ENCODE data around the gene ADAD1. TPM values are rescaled to one million over a fixed set of nuclear protein-coding genes. Genes with fewer than 3 reads are reported as not detected.

The ADAD1 gene
- total RNA-seq, 1 experiment from 2014 or later: not detected

GRCh38 chr4:122356317-122356808 is 22.4 kb upstream of the ADAD1 start (continued):
- TF ChIP-seq REST (IDR thresholded peaks at IDR 0.05; ENCODE audit: low read depth) (no peak), TCF7L2 (IDR thresholded peaks at IDR 0.05; ENCODE audit: borderline replicate concordance, extremely low read depth, insufficient read depth, insufficient read length) (no peak), RAD21 (IDR thresholded peaks at IDR 0.05; ENCODE audit: low read depth) (no peak), CEBPB (IDR thresholded peaks at IDR 0.05; ENCODE audit: low read depth) (no peak), YY1 (IDR thresholded peaks at IDR 0.05; ENCODE audit: extremely low read depth, insufficient replicate concordance, low read depth, low read length) (no peak)

- BruUV-seq (replicated peaks): no TSS peak
- no peaks in the 10 kb centered on the region for H3K27me3 ChIP-seq (ENCODE audit: insufficient read depth, low read length)
- TF ChIP-seq YY1 (IDR thresholded peaks at IDR 0.05; ENCODE audit: extremely low read depth, insufficient replicate concordance, low read depth, low read length) (no peak), TCF7L2 (IDR thresholded peaks at IDR 0.05; ENCODE audit: borderline replicate concordance, extremely low read depth, insufficient read depth, insufficient read length) (no peak), EGR1 (IDR thresholded peaks at IDR 0.05; ENCODE audit: low read depth) (no peak), CBX3 (IDR thresholded peaks at IDR 0.05; ENCODE audit: low read depth) (no peak), CEBPB (IDR thresholded peaks at IDR 0.05; ENCODE audit: low read depth) (no peak), JUND (IDR thresholded peaks at IDR 0.05) (no peak), CTCF (IDR thresholded peaks at IDR 0.05 in 2 of 3, conservative IDR thresholded peaks at IDR 0.05 in 1 of 3; ENCODE audit: borderline replicate concordance in 1 of 3, insufficient read depth in 1 of 3, low read depth in 2 of 3, low read length in 2 of 3) (no peak), ELF1 (IDR thresholded peaks at IDR 0.05; ENCODE audit: borderline replicate concordance, low read depth) (no peak), EZH2phosphoT487 (IDR thresholded peaks at IDR 0.05; ENCODE audit: borderline replicate concordance) (no peak), ZNF274 (IDR thresholded peaks at IDR 0.05; ENCODE audit: low read depth, low read length) (no peak), SIN3A (IDR thresholded peaks at IDR 0.05; ENCODE audit: low read depth) (no peak), SP1 (IDR thresholded peaks at IDR 0.05; ENCODE audit: low read depth) (no peak)
- H3K4me2 ChIP-seq (ENCODE audit: low read length): no peak overlapping the region
- ChIA-PET RAD21 (ENCODE audit: low non-redundant PET in 1 of 2, low total read pairs in 2 of 2, uncharacterized antibody in 2 of 2, unreplicated experiment in 2 of 2) (no interaction called here), CTCF (no interaction called here), POLR2A (no interaction called here)
- H3K79me2 ChIP-seq (ENCODE audit: insufficient read depth, low read length): no peaks in the 10 kb centered on the region
- H3K4me3 ChIP-seq (replicated peaks in 1 of 2; ENCODE audit: low read depth in 1 of 2, low read length in 2 of 2): no peak overlapping the region
- intact Hi-C loops (cut with micrococcal nuclease): no loop called here
- H3K36me3 ChIP-seq (ENCODE audit: control insufficient read depth in 1 of 2, insufficient read depth in 2 of 2, low read length in 2 of 2): no peaks in the 10 kb centered on the region
- H3K9me2 ChIP-seq (ENCODE audit: insufficient read depth): no peaks in the 10 kb centered on the region
- H4K20me1 ChIP-seq (ENCODE audit: insufficient read depth): no peaks in the 10 kb centered on the region
- DNase-seq (ENCODE audit: low read depth, low spot score) (no peak), ATAC-seq (no peak)
- H3K27ac ChIP-seq (ENCODE audit: low read depth, low read length): no peak overlapping the region
- H3K4me1 ChIP-seq (ENCODE audit: control insufficient read depth in 1 of 2, insufficient read depth in 2 of 2, low read length in 2 of 2): peaks cover 0 to 5% of the 10 kb centered on the region in 2 experiments; a peak in 1 of 4 replicates
- no peak overlapping the region for H3K9ac ChIP-seq (ENCODE audit: low read length)
- H2AFZ ChIP-seq (ENCODE audit: low read depth, low read length, poor library complexity, severe bottlenecking): no peak overlapping the region
- no peaks in the 10 kb centered on the region for H3K9me3 ChIP-seq (ENCODE audit: control insufficient read depth in 1 of 2, insufficient read depth in 1 of 2, low read depth in 1 of 2, low read length in 2 of 2)
Observed at GRCh38 chr4:122360754-122361153, 18.1 kb upstream of the ADAD1 start.

Data from HCT116 (cell line).